ENCODE results near the gene PI16.
"Not testable (repeated sequence)": the region's sequence is repeated elsewhere in the genome, so short reads cannot be mapped to it uniquely, and the experiment has no call there.

PI16 gene

DNA sequence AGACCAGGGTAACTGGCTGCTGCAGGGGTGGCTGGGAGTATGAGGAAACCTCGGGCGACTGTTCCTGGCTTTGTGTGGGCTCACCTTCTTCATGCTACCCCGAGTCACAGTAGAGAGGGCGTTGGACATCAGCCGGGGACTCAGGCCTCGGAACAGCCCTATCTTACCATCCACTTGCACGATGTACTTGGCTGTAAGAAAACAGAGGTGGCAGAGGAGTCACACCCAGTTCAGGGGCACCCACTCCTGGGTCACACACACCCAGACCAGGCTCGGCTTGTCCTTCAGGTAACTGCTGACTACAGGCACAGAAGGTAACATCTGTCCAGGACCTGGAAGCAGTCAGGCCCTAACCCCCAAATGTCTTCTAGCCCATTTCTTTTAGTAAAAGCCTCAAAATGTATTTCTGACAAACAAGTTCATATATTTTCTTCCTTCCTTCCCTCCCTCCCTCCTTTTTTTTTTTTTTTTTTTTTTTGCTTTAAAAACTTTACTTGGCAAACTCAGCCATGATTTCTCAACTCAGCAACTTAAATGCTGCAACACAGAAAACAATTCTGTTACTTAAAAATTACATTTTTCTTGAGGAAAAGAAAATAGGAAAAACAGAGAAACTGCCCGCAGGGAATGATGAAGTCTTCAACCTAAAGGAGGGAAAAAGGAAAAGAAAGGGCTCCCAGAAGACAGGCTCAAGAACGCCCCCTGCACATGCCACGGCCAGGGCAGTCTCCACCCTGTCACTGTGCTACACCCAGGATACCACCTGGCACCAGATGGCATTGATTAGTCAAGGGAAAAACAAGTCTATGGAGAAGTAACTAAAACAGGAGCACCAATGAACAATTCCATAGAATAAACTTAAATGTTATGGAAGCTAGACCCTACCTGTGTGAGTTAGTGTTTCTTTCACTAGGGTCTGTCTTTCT lies 24.1 kb downstream of the PI16 start:
- H3K4me1 Mint-ChIP-seq: peaks cover 27% of the 10 kb centered on the region
- H3K4me3 Mint-ChIP-seq: no peak overlapping the region
- ATAC-seq (ENCODE audit: low read depth) (no peak), DNase-seq (ENCODE audit: low spot score in 2 of 2) (no peak)
- H3K27me3 Mint-ChIP-seq: no peaks in the 10 kb centered on the region
- H3K36me3 Mint-ChIP-seq: peaks cover 26% of the 10 kb centered on the region
- no peaks in the 10 kb centered on the region for H3K9me3 Mint-ChIP-seq
- no peak overlapping the region for H3K27ac Mint-ChIP-seq

DNA sequence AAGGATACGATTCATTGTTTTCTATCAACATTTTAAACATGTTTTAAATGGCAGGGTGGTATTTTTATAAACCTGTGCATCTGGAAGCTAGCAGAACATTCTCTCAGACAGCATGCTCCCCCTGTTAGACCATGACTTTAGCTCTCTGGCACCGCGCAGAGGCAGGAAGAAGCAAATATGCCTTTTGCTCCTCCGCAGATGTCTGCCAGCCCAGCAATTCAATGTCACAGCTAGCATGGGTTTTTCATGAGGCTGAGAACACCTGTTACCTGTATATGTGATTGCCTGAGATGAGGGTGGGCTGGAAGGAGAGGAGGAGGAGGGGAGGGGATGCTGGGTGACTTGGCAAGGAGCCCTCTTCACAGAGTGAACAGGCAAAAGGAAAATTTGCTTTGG lies 24.8 kb downstream of the PI16 start:
- ATAC-seq (ENCODE audit: low read depth): peak; percentile 43
- Mint-ChIP-seq H3K27me3 (no peaks in the 10 kb centered on the region), H3K27ac (no peak overlapping the region), H3K4me1 (peaks cover 27% of the 10 kb centered on the region), H3K9me3 (no peaks in the 10 kb centered on the region), H3K36me3 (peaks cover 26% of the 10 kb centered on the region), H3K4me3 (no peak overlapping the region)
- no peak for DNase-seq (ENCODE audit: low spot score in 2 of 2)

GRCh38 chr6:36980129-36980528 lies 25.6 kb downstream of the PI16 start:
- Mint-ChIP-seq H3K9me3 (no peaks in the 10 kb centered on the region), H3K36me3 (peaks cover 24% of the 10 kb centered on the region), H3K27ac (peak overlapping the region; percentile 46), H3K4me1 (peaks cover 27% of the 10 kb centered on the region), H3K27me3 (no peaks in the 10 kb centered on the region), H3K4me3 (no peak overlapping the region)
- no peak for DNase-seq (ENCODE audit: low spot score in 2 of 2)
- ATAC-seq (ENCODE audit: low read depth): no peak

GRCh38 chr6:36980876-36981619 lies 26.5 kb downstream of the PI16 start:
- Mint-ChIP-seq H3K4me3 (no peak overlapping the region), H3K27me3 (no peaks in the 10 kb centered on the region), H3K9me3 (no peaks in the 10 kb centered on the region), H3K36me3 (peaks cover 16% of the 10 kb centered on the region), H3K27ac (peak overlapping the region; percentile 46), H3K4me1 (peaks cover 27% of the 10 kb centered on the region)
- ATAC-seq (ENCODE audit: low read depth): no peak
- no peak for DNase-seq (ENCODE audit: low spot score in 2 of 2)

GRCh38 chr6:36983538-36983937 lies 29.0 kb downstream of the PI16 start:
- Mint-ChIP-seq H3K4me1 (peaks cover 27% of the 10 kb centered on the region), H3K36me3 (peaks cover 5% of the 10 kb centered on the region), H3K9me3 (no peaks in the 10 kb centered on the region), H3K27ac (no peak overlapping the region), H3K4me3 (no peak overlapping the region), H3K27me3 (no peaks in the 10 kb centered on the region)
- ATAC-seq (ENCODE audit: low read depth) (no peak), DNase-seq (ENCODE audit: low spot score in 2 of 2) (no peak)

DNA sequence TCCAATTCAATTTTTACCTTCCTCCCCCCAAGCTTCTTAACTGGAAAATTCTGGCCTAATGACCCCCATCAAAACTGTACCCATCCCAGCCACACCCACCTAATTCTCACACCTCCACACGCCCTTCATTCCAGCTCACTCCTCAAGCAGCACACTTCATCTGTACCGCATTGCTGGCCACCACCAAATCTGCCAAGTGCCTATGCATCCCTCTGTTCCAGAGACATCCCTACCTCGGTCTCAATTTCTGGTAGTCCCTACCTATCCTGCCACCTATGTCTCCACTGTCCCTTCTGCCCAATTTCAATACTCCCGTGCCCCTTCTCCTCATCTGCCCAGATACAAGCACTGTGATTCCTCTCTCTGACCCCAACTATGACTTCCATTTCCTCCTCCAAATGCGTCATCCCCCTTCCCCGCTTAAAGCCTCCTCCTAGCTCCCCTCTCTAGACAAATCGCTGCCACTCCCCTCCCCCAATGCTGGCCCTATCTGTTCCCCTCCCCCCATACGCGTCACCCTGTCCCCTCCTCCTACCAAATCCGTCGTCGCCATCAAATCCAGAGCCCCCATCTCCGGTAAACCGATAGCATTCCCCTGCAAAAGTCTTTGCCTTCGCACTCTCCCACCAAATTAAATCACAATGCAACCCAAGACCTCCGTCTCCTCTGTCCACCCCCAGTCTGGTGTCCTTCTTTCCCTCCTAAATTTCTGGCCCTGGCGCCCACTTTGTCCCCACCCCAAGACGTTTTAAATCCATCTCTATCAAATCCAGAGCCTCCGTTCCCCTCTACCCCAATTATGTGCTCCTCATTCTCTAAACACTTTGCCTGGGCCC lies 30.3 kb downstream of the PI16 start:
- Mint-ChIP-seq H3K36me3 (peaks cover 5% of the 10 kb centered on the region), H3K27ac (no peak overlapping the region), H3K4me1 (peaks cover 21% of the 10 kb centered on the region), H3K9me3 (no peaks in the 10 kb centered on the region), H3K4me3 (no peak overlapping the region), H3K27me3 (no peaks in the 10 kb centered on the region)
- ATAC-seq (ENCODE audit: low read depth): no peak
- no peak for DNase-seq (ENCODE audit: low spot score in 2 of 2)

DNA sequence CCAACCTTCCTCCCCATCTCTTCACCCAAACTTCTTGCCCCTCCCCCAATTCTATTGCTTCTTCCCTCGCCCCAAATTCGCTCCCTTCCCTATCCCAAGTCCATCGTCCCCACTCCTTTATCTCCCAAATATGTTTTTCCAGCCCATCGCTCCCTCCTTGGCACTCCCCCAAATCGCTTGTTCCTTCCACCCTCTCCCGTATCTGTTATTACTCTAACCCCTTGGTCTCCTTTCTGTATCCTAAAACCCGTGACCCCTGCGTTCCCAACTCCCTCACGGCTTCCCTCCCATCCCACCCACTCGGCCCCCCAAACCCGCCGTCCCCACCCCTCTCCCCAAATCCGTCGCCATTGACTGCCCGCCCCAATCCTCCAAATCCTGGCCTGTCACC lies 30.9 kb downstream of the PI16 start:
- no peak overlapping the region for H3K4me3 Mint-ChIP-seq
- H3K4me1 Mint-ChIP-seq: peaks cover 19% of the 10 kb centered on the region
- H3K27me3 Mint-ChIP-seq: no peaks in the 10 kb centered on the region
- ATAC-seq (ENCODE audit: low read depth): no peak
- no peak for DNase-seq (ENCODE audit: low spot score in 2 of 2)
- H3K27ac Mint-ChIP-seq: no peak overlapping the region
- H3K9me3 Mint-ChIP-seq: no peaks in the 10 kb centered on the region
- H3K36me3 Mint-ChIP-seq: peaks cover 2% of the 10 kb centered on the region

GRCh38 chr6:36985808-36986703 lies 31.5 kb downstream of the PI16 start, which contains the start of gene MTCH1:
TSS of gene MTCH1 (minus strand) at chr6:36986196. CDS start at chr6:36986173, 23 bp downstream.
- Mint-ChIP-seq H3K27ac (no peak within 1 kb of the TSS), H3K4me3 (peak within 1 kb of the TSS; percentile 99)

GRCh38 chr6:36986704-36987047 lies 32.1 kb downstream of the PI16 start:
- Mint-ChIP-seq H3K27ac (no peak overlapping the region), H3K4me3 (peak overlapping the region; percentile 99), H3K27me3 (no peaks in the 10 kb centered on the region), H3K4me1 (peaks cover 14% of the 10 kb centered on the region), H3K36me3 (no peaks in the 10 kb centered on the region), H3K9me3 (no peaks in the 10 kb centered on the region)
- ATAC-seq (ENCODE audit: low read depth): no peak
- no peak for DNase-seq (ENCODE audit: low spot score in 2 of 2)

More at GRCh38 chr6:36985808-36986703, 31.5 kb downstream of the PI16 start, which contains the start of gene MTCH1:
- H3K27me3 Mint-ChIP-seq: no peaks in the 10 kb centered on the region
- no peaks in the 10 kb centered on the region for H3K36me3 Mint-ChIP-seq
- DNase-seq (ENCODE audit: low spot score in 2 of 2) (peak; percentile 92 to 96), ATAC-seq (ENCODE audit: low read depth) (peak; percentile 88)
- H3K9me3 Mint-ChIP-seq: no peaks in the 10 kb centered on the region
- peaks cover 15% of the 10 kb centered on the region for H3K4me1 Mint-ChIP-seq

DNA sequence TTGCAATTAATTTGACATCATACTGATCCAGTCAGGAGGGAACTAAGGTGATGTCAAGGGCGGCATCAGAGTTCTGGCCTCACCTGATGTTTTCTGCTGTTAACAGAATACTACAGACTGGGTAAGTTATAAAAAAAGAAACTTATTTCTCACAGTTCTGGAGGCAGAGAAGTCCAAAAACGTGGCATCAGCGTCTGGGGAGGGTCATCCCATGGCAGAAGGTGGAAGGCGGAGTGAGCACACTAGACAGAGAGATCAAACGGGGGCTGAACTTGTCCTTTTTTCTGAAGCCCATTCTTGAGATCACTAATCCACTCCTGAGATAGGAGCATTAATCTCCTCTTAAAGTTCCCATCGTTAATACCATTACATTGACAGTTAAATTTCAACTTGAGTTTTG lies 34.7 kb downstream of the PI16 start:
- H3K27ac Mint-ChIP-seq: no peak overlapping the region
- H3K9me3 Mint-ChIP-seq: no peaks in the 10 kb centered on the region
- no peak for DNase-seq (ENCODE audit: low spot score in 2 of 2)
- no peak for ATAC-seq (ENCODE audit: low read depth)
- no peak overlapping the region for H3K4me3 Mint-ChIP-seq
- H3K36me3 Mint-ChIP-seq: no peaks in the 10 kb centered on the region
- H3K4me1 Mint-ChIP-seq: peaks cover 9% of the 10 kb centered on the region
- H3K27me3 Mint-ChIP-seq: no peaks in the 10 kb centered on the region

- not testable (repeated sequence) for H3K27me3 Mint-ChIP-seq; H3K4me1 Mint-ChIP-seq; DNase-seq (ENCODE audit: low spot score in 2 of 2)
Observed at GRCh38 chr6:36990401-36990800, 35.9 kb downstream of the PI16 start.

GRCh38 chr6:36997811-36998722 lies 43.5 kb downstream of the PI16 start:
- Mint-ChIP-seq H3K36me3 (no peaks in the 10 kb centered on the region), H3K27ac (no peak overlapping the region), H3K4me3 (no peak overlapping the region), H3K9me3 (no peaks in the 10 kb centered on the region), H3K4me1 (peaks cover 27% of the 10 kb centered on the region), H3K27me3 (no peaks in the 10 kb centered on the region)
- ATAC-seq (ENCODE audit: low read depth) (no peak), DNase-seq (ENCODE audit: low spot score in 2 of 2) (no peak)

More at GRCh38 chr6:36990401-36990800, 35.9 kb downstream of the PI16 start:
- not testable (repeated sequence) for H3K36me3 Mint-ChIP-seq; H3K4me3 Mint-ChIP-seq; ATAC-seq (ENCODE audit: low read depth); H3K27ac Mint-ChIP-seq; H3K9me3 Mint-ChIP-seq
